HG02943 (cell line): ENCODE data around the gene CFAP97.
"Not testable (repeated sequence)": the region's sequence is repeated elsewhere in the genome, so short reads cannot be mapped to it uniquely, and the experiment has no call there.

ENCODE experiments used
- ATAC-seq: cut with Tn5 transposase; IDR thresholded peaks from one replicate; pipeline ENCODE4 v1.9.1; 2021; ENCODE audit warnings: mild to moderate bottlenecking, low read depth, moderate library complexity; ENCODE audit not compliant: unreplicated experiment

Gene CFAP97

GRCh38 chr4:185202984-185203485 lies 765 bp downstream of the CFAP97 start:
- ATAC-seq, result peak; percentile 3

GRCh38 chr4:185201977-185202962 lies 1.5 kb downstream of the CFAP97 start:
- no peak for ATAC-seq

DNA sequence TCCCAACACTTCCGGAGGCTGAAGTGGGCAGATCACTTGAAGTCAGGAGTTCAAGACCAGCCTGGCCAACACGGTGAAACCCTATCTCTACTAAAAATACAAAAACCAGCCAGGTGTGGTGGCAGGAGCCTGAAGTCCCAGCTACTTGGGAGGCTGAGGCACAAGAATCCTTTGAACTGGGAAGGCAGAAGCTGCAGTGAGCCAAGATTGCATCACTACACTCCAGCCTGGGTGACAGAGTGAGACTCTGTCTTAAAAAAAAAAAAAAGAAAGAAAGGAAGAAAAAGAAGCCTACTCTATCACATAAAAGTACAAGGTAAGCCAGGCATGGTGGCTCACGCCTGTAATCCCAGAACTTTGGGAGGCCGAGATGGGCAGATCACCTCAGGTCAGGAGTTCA lies 5.6 kb downstream of the CFAP97 start:
- not testable (repeated sequence) for ATAC-seq

GRCh38 chr4:185196437-185196836 lies 7.4 kb downstream of the CFAP97 start:
- no peak for ATAC-seq

GRCh38 chr4:185194924-185195888 lies 8.6 kb downstream of the CFAP97 start:
- ATAC-seq, result no peak

DNA sequence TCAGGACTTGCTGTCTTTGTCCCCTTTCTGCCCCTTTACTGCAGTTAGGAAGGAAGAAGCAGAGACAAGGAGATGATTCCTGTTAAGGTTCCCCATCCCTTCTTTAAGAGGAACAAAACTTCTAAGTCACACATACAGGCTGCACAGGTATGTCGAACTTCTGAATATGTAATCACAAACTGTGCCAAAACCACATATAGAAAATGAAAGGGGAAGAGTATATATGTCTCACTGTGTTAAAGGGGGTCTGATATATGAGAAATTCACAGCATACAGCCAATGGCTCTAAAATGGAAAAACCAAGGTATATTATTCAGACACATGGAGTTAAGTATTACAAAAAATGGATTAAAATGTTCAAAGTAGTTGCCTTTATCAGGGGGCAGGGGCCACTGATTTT lies 11.7 kb downstream of the CFAP97 start:
- ATAC-seq, result peak; percentile 75

GRCh38 chr4:185190306-185190856 lies 13.4 kb downstream of the CFAP97 start:
- ATAC-seq, result no peak

GRCh38 chr4:185189606-185190305 lies 14.0 kb downstream of the CFAP97 start:
- no peak for ATAC-seq

DNA sequence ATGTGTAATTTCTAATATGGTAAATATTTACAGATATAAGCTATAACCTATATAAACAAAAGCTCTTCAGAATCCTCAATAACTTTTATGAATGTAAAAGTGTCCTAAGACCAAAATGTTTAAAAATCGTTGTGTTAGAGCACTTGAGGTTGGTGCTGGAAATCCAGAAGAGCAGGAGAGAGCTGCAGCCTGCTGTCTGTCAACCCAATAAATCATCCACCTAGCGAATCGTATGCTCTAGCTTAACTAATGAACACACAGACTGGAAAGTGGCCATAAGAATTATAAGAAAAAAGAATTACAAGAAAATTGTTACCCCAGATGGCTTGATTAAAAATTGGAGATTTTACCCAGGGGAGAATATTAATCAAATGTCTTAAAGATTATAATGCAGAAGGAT lies 17.0 kb downstream of the CFAP97 start:
- no peak for ATAC-seq

DNA sequence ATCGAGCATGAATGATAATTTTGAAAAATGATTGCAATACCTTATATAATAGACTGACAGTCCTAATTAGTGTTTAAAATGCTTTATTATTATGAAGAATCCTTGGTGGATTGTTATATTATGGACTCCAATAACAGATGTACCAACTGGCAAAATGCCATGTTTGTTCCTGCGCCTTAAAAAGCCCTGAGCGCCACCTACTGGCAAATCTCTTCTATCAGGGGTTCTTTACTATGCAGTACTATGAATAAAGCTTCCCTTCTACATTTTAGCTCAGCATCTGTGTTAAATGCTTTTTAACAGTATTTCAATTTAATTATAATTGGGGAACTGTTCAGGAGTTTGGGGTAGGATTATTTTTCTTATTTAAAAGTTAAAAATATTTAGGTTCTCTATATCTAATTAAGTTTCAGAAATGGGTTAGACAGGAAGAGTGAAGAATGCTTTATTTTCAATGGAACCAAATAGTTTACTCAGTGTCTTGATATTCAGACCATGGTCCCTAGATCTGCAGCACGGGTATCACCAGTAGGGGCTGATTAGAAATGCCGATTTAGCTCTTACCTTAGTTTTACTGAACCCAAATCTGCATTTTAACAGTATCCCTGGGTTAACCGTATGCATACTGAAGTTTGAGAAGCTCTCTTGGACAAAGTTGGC lies 20.0 kb downstream of the CFAP97 start:
- ATAC-seq, result no peak

DNA sequence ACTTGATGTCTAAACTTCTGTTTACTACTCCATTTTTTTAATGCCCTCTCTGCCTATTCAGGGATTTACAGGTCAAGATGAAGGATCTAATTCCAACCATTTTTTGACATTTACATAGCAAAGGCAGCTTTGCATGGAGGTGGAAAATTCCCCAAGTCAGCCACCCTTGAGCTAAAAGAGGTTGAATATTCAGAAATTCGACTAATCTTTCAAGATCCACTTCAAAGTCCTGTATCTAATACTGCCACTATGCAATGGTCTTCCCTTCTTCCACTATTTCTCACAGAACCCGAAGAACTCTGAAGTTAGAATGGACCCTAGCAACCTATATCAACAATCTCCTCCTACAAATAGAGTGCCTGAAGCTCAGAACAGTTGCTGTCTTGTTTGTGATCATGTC lies 21.6 kb downstream of the CFAP97 start:
- no peak for ATAC-seq

GRCh38 chr4:185179488-185179887 lies 24.3 kb downstream of the CFAP97 start:
- no peak for ATAC-seq

- ATAC-seq, result peak; percentile 83
These were observed 32.3 kb downstream of the CFAP97 start for GRCh38 chr4:185171373-185172071.

DNA sequence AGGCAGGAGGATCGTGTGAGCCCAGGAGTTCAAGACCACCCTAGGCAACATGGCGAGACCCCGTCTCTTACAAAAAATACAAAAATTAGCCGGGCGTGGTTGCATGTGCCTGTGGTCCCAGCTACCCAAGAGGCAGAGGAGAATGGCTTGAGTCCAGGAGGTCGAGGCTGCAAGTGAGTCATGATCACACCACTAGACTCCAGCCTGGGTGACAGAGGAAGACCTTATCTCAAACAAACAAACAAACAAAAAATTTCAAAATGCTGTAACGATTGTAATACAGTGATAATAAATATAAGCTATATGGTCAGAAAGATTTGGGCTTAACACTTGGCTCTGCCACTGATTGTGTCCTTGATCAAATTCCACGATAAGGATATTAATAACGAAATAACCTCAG lies 36.6 kb downstream of the CFAP97 start:
- ATAC-seq, result no peak

DNA sequence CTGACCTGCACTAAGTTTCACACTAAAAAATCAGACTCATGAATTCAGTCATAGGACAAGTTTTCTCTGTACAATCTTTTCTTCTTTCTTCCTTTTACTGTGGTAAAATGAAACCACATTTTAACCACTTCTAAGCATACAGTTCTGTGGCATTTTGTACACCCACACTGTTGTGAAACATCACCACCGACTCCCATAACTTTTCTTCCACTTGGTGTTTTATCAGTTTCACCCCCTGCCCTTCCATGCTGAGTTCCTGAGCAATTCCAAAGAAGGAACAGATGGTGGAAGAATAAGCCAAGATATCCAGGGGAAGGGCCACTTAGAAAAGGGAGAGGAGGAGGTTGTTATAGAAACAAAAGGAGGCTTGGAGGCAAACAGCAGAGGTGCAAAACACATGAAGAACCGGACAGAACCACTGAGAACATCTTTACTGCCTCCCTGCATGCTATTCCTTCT lies 38.2 kb downstream of the CFAP97 start:
- ATAC-seq, result peak; percentile 79

DNA sequence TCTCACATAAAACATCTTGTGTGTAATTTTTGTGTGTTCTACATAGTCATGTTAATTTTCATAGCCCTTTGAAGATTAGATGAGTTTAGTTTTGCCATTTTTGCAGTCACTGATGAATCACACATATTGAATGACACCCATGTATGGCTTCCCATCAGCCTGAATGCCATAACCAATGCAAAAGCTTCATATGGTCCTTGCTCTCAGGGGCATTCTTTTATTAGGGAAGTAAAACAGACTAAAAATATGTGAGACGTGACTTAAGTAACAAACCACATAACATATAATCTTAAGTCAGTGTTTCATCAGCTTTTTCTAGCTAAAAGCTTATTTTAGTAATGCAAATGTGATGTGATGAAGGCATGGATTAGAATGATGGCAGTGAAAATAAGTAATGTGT lies 52.5 kb downstream of the CFAP97 start:
- ATAC-seq, result no peak

- ATAC-seq, result no peak
These were observed 54.4 kb downstream of the CFAP97 start for GRCh38 chr4:185149392-185149791.

- ATAC-seq, result no peak
These were observed 58.2 kb downstream of the CFAP97 start for GRCh38 chr4:185145572-185145971.
